ENCODE results near the gene POU3F1. TPM values are rescaled to one million over a fixed set of nuclear protein-coding genes. Genes with fewer than 3 reads are reported as not detected.
A peak's percentile ranks its signal among the peaks of the same experiment; 100 is the strongest.

Gene POU3F1
- total RNA-seq, 1 donor from 2014 or later, result not detected

- intact Hi-C loops (cut with DNase I), result no loop called here
- H3K27ac ChIP-seq, result peak overlapping the region; percentile 36
- no peak for DNase-seq (ENCODE audit: extremely low spot score in 2 of 2)
- peak overlapping the region; percentile 55 to 62 for H3K4me3 ChIP-seq
- TF ChIP-seq POLR2AphosphoS5 (IDR thresholded peaks at IDR 0.05; ENCODE audit: insufficient read depth in 1 of 2, low read depth in 1 of 2) (peak in 1 of 2 donors; percentile 47), CTCF (IDR thresholded peaks at IDR 0.05) (no peak), POLR2A (IDR thresholded peaks at IDR 0.05) (no peak)
- H3K27me3 ChIP-seq, result peaks cover 14% of the 10 kb centered on the region
- H3K36me3 ChIP-seq, result no peaks in the 10 kb centered on the region
- H3K4me1 ChIP-seq, result peaks cover 28% of the 10 kb centered on the region
- no peaks in the 10 kb centered on the region for H3K9me3 ChIP-seq
These were observed 450 bp upstream of the POU3F1 start for GRCh38 chr1:38046884-38047602.

- Histone ChIP-seq H3K27me3 (peaks cover 14% of the 10 kb centered on the region), H3K4me1 (peaks cover 28% of the 10 kb centered on the region), H3K9me3 (no peaks in the 10 kb centered on the region), H3K36me3 (no peaks in the 10 kb centered on the region), H3K4me3 (peak overlapping the region; percentile 55 to 62), H3K27ac (no peak overlapping the region)
- DNase-seq (ENCODE audit: extremely low spot score in 2 of 2), result no peak
- intact Hi-C loops (cut with DNase I), result no loop called here
- TF ChIP-seq POLR2AphosphoS5 (IDR thresholded peaks at IDR 0.05; ENCODE audit: insufficient read depth in 1 of 2, low read depth in 1 of 2) (no peak), CTCF (IDR thresholded peaks at IDR 0.05) (no peak), POLR2A (IDR thresholded peaks at IDR 0.05) (no peak)
These were observed 926 bp downstream of the POU3F1 start for GRCh38 chr1:38045401-38046332.

- Histone ChIP-seq H3K36me3 (no peaks in the 10 kb centered on the region), H3K27ac (no peak overlapping the region), H3K9me3 (no peaks in the 10 kb centered on the region), H3K4me3 (peak overlapping the region; percentile 34 to 55), H3K27me3 (peaks cover 14% of the 10 kb centered on the region), H3K4me1 (peaks cover 28% of the 10 kb centered on the region)
- TF ChIP-seq POLR2AphosphoS5 (IDR thresholded peaks at IDR 0.05; ENCODE audit: insufficient read depth in 1 of 2, low read depth in 1 of 2), result peak in 1 of 2 donors; percentile 53
- TF ChIP-seq POLR2A (IDR thresholded peaks at IDR 0.05), result no peak
- DNase-seq (ENCODE audit: extremely low spot score in 2 of 2), result no peak
- intact Hi-C loops (cut with DNase I), result no loop called here
These were observed 2.1 kb downstream of the POU3F1 start for GRCh38 chr1:38044221-38045215.

GRCh38 chr1:38043036-38043747 is 3.4 kb downstream of the POU3F1 start:
- peaks cover 26% of the 10 kb centered on the region for H3K4me1 ChIP-seq
- peaks cover 14% of the 10 kb centered on the region for H3K27me3 ChIP-seq
- H3K4me3 ChIP-seq, result no peak overlapping the region
- TF ChIP-seq CTCF (IDR thresholded peaks at IDR 0.05) (no peak), POLR2AphosphoS5 (IDR thresholded peaks at IDR 0.05; ENCODE audit: insufficient read depth in 1 of 2, low read depth in 1 of 2) (no peak), POLR2A (IDR thresholded peaks at IDR 0.05) (no peak)
- H3K27ac ChIP-seq, result no peak overlapping the region
- no peaks in the 10 kb centered on the region for H3K36me3 ChIP-seq
- H3K9me3 ChIP-seq, result no peaks in the 10 kb centered on the region
- intact Hi-C loops (cut with DNase I), result no loop called here
- no peak for DNase-seq (ENCODE audit: extremely low spot score in 2 of 2)

Measured in vagina (tissue), 2 donors.